ENCODE results near the gene GRAMD1B.

GRCh38 chr11:123670081-123670480 is 240.0 kb downstream of the GRAMD1B start:
- TF ChIP-seq REST (IDR thresholded peaks at IDR 0.05; ENCODE audit: insufficient replicate concordance, low read depth) (no peak), POLR2AphosphoS5 (IDR thresholded peaks at IDR 0.05; ENCODE audit: low read depth) (no peak), GABPA (IDR thresholded peaks at IDR 0.05; ENCODE audit: low read depth) (no peak)
- TF ChIP-seq, protein P1, sequence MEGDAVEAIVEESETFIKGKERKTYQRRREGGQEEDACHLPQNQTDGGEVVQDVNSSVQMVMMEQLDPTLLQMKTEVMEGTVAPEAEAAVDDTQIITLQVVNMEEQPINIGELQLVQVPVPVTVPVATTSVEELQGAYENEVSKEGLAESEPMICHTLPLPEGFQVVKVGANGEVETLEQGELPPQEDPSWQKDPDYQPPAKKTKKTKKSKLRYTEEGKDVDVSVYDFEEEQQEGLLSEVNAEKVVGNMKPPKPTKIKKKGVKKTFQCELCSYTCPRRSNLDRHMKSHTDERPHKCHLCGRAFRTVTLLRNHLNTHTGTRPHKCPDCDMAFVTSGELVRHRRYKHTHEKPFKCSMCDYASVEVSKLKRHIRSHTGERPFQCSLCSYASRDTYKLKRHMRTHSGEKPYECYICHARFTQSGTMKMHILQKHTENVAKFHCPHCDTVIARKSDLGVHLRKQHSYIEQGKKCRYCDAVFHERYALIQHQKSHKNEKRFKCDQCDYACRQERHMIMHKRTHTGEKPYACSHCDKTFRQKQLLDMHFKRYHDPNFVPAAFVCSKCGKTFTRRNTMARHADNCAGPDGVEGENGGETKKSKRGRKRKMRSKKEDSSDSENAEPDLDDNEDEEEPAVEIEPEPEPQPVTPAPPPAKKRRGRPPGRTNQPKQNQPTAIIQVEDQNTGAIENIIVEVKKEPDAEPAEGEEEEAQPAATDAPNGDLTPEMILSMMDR (IDR thresholded peaks at IDR 0.05; ENCODE audit: insufficient read depth, low read length): no peak
